GM23338 (cell line): ENCODE measurements around the gene EYA4. TPM values are rescaled to one million over a fixed set of nuclear protein-coding genes. Genes with fewer than 3 reads are reported as not detected.

Experiments used
- ATAC-seq: fragments of 200-7000 bp; cut with Tn5 transposase; 3 replicates; pipeline ENCODE4 v1.9.1; 2020
- DNase-seq: peaks from one replicate; pipeline ENCODE4 v3.0.0-alpha.2; 2015; ENCODE audit warnings: low spot score
- H2AFZ ChIP-seq: fragments of 200-600 bp; sonication (generic); 2 replicates; pipeline ENCODE4 v1.8.0; 2016; ENCODE audit warnings: antibody characterized with exemption, mild to moderate bottlenecking, moderate library complexity
- H3F3A ChIP-seq: fragments of 200-600 bp; sonication (generic); replicated peaks from 2 replicates; pipeline ENCODE4 v1.8.0; 2017; ENCODE audit warnings: antibody characterized with exemption, mixed run types, low read depth
- H3K27ac ChIP-seq: fragments of 200-600 bp; sonication (generic); 2 replicates; pipeline ENCODE4 v1.6.1; 2016; ENCODE audit warnings: low read depth
- H3K27me3 ChIP-seq: fragments of 200-600 bp; sonication (generic); 2 replicates; pipeline ENCODE4 v1.8.0; 2016; ENCODE audit warnings: mild to moderate bottlenecking, mixed run types, moderate library complexity; ENCODE audit not compliant: insufficient read depth
- H3K36me3 ChIP-seq: fragments of 200-600 bp; sonication (generic); 2 replicates; pipeline ENCODE4 v1.8.0; 2016; ENCODE audit warnings: mild to moderate bottlenecking; ENCODE audit not compliant: insufficient read depth
- H3K4me1 ChIP-seq: fragments of 200-600 bp; sonication (generic); 2 replicates; pipeline ENCODE4 v1.8.0; 2016; ENCODE audit warnings: mild to moderate bottlenecking, moderate library complexity; ENCODE audit not compliant: insufficient read depth
- H3K4me2 ChIP-seq: fragments of 200-600 bp; sonication (generic); 2 replicates; pipeline ENCODE4 v1.7.1; 2017; ENCODE audit warnings: mixed run types
- H3K4me3 ChIP-seq: fragments of 200-600 bp; sonication (generic); 2 replicates; pipeline ENCODE4 v1.6.1; 2016; ENCODE audit warnings: mixed run types
- H3K79me2 ChIP-seq: fragments of 200-600 bp; sonication (generic); replicated peaks from 2 replicates; pipeline ENCODE4 v1.8.0; 2017; ENCODE audit warnings: mild to moderate bottlenecking; ENCODE audit not compliant: insufficient read depth
- H3K9me2 ChIP-seq: fragments of 200-600 bp; sonication (generic); 2 replicates; pipeline ENCODE4 v1.8.0; 2017; ENCODE audit not compliant: insufficient read depth
- H4K20me1 ChIP-seq: fragments of 200-600 bp; sonication (generic); replicated peaks from 2 replicates; pipeline ENCODE4 v1.8.0; 2017; ENCODE audit warnings: mild to moderate bottlenecking; ENCODE audit not compliant: insufficient read depth
- H3K27ac Mint-ChIP-seq: 2 replicates; pipeline ENCODE4 v1.8.0; 2020; ENCODE audit warnings: inconsistent platforms, mild to moderate bottlenecking, moderate library complexity, mixed read lengths
- H3K27me3 Mint-ChIP-seq: 3 replicates; pipeline ENCODE4 v1.8.0; 2022; ENCODE audit warnings: low read depth, mild to moderate bottlenecking, moderate library complexity, mixed read lengths, inconsistent platforms; ENCODE audit not compliant: insufficient read depth, poor library complexity
- H3K36me3 Mint-ChIP-seq: 3 replicates; pipeline ENCODE4 v1.8.0; 2021; ENCODE audit warnings: low read depth, mild to moderate bottlenecking, inconsistent platforms, moderate library complexity, mixed read lengths
- H3K4me1 Mint-ChIP-seq: 3 replicates; pipeline ENCODE4 v1.8.0; 2020; ENCODE audit warnings: mild to moderate bottlenecking, inconsistent platforms, mixed read lengths
- H3K4me3 Mint-ChIP-seq: 3 replicates; pipeline ENCODE4 v1.8.0; 2021; ENCODE audit warnings: moderate library complexity, mild to moderate bottlenecking, inconsistent platforms, mixed read lengths
- H3K9me3 Mint-ChIP-seq: 3 replicates; pipeline ENCODE4 v1.8.0; 2020; ENCODE audit warnings: moderate library complexity, mild to moderate bottlenecking, inconsistent platforms, mixed read lengths
- CREB1 ChIP-seq: fragments of 250-450 bp; sonication (Bioruptor Pico); IDR thresholded peaks from 2 replicates; pipeline ENCODE4 v1.5.0; 2020; ENCODE audit warnings: low read depth, mild to moderate bottlenecking, moderate library complexity
- CTCF ChIP-seq, 2 experiments: fragments of 200-600 bp in 1 of 2; sonication (generic) in 1 of 2; conservative IDR thresholded peaks; 2 replicates each; pipeline versions ENCODE4 v1.5.1 to v1.6.1; 2016 to 2017; ENCODE audit warnings: antibody characterized with exemption in 2 of 2, low read depth in 2 of 2, mild to moderate bottlenecking in 2 of 2, moderate library complexity in 1 of 2
- ETS1 ChIP-seq: IDR thresholded peaks from 2 replicates; pipeline ENCODE4 v1.6.1; 2016; ENCODE audit warnings: antibody characterized with exemption
- EZH2 ChIP-seq: fragments of 200-600 bp; sonication (generic); IDR thresholded peaks from one replicate; pipeline ENCODE4 v1.8.0; 2017; ENCODE audit warnings: antibody characterized with exemption, mild to moderate bottlenecking, low read depth; ENCODE audit not compliant: unreplicated experiment
- EZH2phosphoT487 ChIP-seq: fragments of 200-600 bp; sonication (generic); IDR thresholded peaks from one replicate; pipeline ENCODE4 v1.8.1; 2018; ENCODE audit warnings: antibody characterized with exemption; ENCODE audit not compliant: unreplicated experiment
- JUNB ChIP-seq: IDR thresholded peaks from one replicate; pipeline ENCODE4 v1.6.1; 2016; ENCODE audit warnings: antibody characterized with exemption; ENCODE audit not compliant: unreplicated experiment
- STAT1 ChIP-seq: IDR thresholded peaks from one replicate; pipeline ENCODE4 v1.6.1; 2016; ENCODE audit warnings: antibody characterized with exemption; ENCODE audit not compliant: unreplicated experiment
- ZNF331 ChIP-seq: fragments of 250-450 bp; sonication (Bioruptor Pico); IDR thresholded peaks from 2 replicates; pipeline ENCODE4 v1.5.0; 2020; ENCODE audit warnings: low read depth, mild to moderate bottlenecking, moderate library complexity
- ZNF462 ChIP-seq: fragments of 250-450 bp; sonication (Bioruptor Pico); IDR thresholded peaks from 2 replicates; pipeline ENCODE4 v1.5.0; 2020; ENCODE audit warnings: mild to moderate bottlenecking, moderate library complexity
- polyA plus RNA-seq: library from polyadenylated mRNA; unstranded; fragments of >200 nt; fragmentation: Nextera tagmentation; extraction: Ambion mirVana; gene quantifications from 2 replicates; pipeline ENCODE4 v1.2.1, GENCODE V29; 2016
- total RNA-seq: library from RNA; depleted of rRNA; stranded (reverse); fragments of >200 nt; shearing (Covaris generic); gene quantifications from 2 replicates; pipeline ENCODE4 v1.2.3, GENCODE V29; 2014

Gene EYA4
- total and polyA plus RNA-seq, 2 experiments from 2014 or later, result 0.05 to 0.21 TPM

GRCh38 chr6:133353061-133353460, 111.9 kb downstream of the EYA4 start (continued):
- TF ChIP-seq ZNF462, result no peak
- TF ChIP-seq ETS1, result no peak
- no peak for TF ChIP-seq CTCF (conservative IDR thresholded peaks at IDR 0.05; ENCODE audit: low read depth in 2 of 2)
- no peak for TF ChIP-seq ZNF331 (CRISPR knock-in tag)
- no peak for TF ChIP-seq STAT1
- no peak for TF ChIP-seq CREB1

GRCh38 chr6:133355922-133356321, 114.8 kb downstream of the EYA4 start:
- no peaks in the 10 kb centered on the region for H3K27me3 ChIP-seq
- Mint-ChIP-seq H3K9me3 (no peaks in the 10 kb centered on the region), H3K36me3 (no peaks in the 10 kb centered on the region), H3K4me1 (peaks cover 3% of the 10 kb centered on the region; the same call in 1 of the 3 replicates), H3K4me3 (no peak overlapping the region), H3K27ac (peak overlapping the region; percentile 9; the same call in 1 of the 2 replicates), H3K27me3 (no peaks in the 10 kb centered on the region)
- H2AFZ ChIP-seq, result no peak overlapping the region
- no peaks in the 10 kb centered on the region for H4K20me1 ChIP-seq
- H3K9me2 ChIP-seq, result no peaks in the 10 kb centered on the region
- no peaks in the 10 kb centered on the region for H3F3A ChIP-seq
- no peaks in the 10 kb centered on the region for H3K4me1 ChIP-seq
- no peak overlapping the region for H3K4me2 ChIP-seq
- DNase-seq, result no peak
- H3K27ac ChIP-seq, result no peak overlapping the region
- no peaks in the 10 kb centered on the region for H3K36me3 ChIP-seq
- H3K79me2 ChIP-seq, result no peaks in the 10 kb centered on the region
- no peak for ATAC-seq
- no peak overlapping the region for H3K4me3 ChIP-seq
- TF ChIP-seq JUNB, result no peak
- no peak for TF ChIP-seq EZH2phosphoT487
- no peak for TF ChIP-seq STAT1
- TF ChIP-seq EZH2, result no peak
